Neural cell (in vitro differentiated cells): ENCODE measurements around the gene RALGDS. TPM values are rescaled to one million over a fixed set of nuclear protein-coding genes. Genes with fewer than 3 reads are reported as not detected.
A peak's percentile ranks its signal among the peaks of the same experiment; 100 is the strongest.

ENCODE experiments used
- H2AFZ ChIP-seq: fragments of 200-600, 300-800 bp; sonication (generic), shearing (Covaris generic); 2 replicates; pipeline ENCODE4 v1.6.0; 2014; ENCODE audit warnings: low read depth, mild to moderate bottlenecking, antibody characterized with exemption, low read length, moderate library complexity
- H3F3A ChIP-seq: fragments of 200-600 bp; shearing (Covaris generic); 2 replicates; pipeline ENCODE4 v1.6.1; 2016; ENCODE audit warnings: mild to moderate bottlenecking, moderate library complexity, mixed read lengths, antibody characterized with exemption, low read length; ENCODE audit not compliant: insufficient read depth, poor library complexity, severe bottlenecking
- H3K27ac ChIP-seq: fragments of 200-600, 300-800 bp; sonication (generic), shearing (Covaris generic); 2 replicates; pipeline ENCODE4 v1.5.1; 2014; ENCODE audit warnings: mild to moderate bottlenecking, low read length, moderate library complexity
- H3K27me3 ChIP-seq: fragments of 300-800, 200-600 bp; sonication (generic), shearing (Covaris generic); 2 replicates; pipeline ENCODE4 v1.6.0; 2014; ENCODE audit warnings: mild to moderate bottlenecking, low read depth, low read length, moderate library complexity; ENCODE audit not compliant: insufficient read depth
- H3K36me3 ChIP-seq: fragments of 300-800, 200-600 bp; sonication (generic), shearing (Covaris generic); 2 replicates; pipeline ENCODE4 v1.5.1; 2014; ENCODE audit warnings: mild to moderate bottlenecking, antibody characterized with exemption, low read length, moderate library complexity; ENCODE audit not compliant: insufficient read depth
- H3K4me2 ChIP-seq: fragments of 300-800, 200-600 bp; sonication (generic), shearing (Covaris generic); 2 replicates; pipeline ENCODE4 v1.6.0; 2014; ENCODE audit warnings: mild to moderate bottlenecking, low read length
- H3K4me3 ChIP-seq: fragments of 300-800, 200-600 bp; sonication (generic), shearing (Covaris generic); 2 replicates; pipeline ENCODE4 v1.5.1; 2014; ENCODE audit warnings: mild to moderate bottlenecking, low read length, moderate library complexity
- H3K79me2 ChIP-seq: fragments of 200-600 bp; shearing (Covaris generic); replicated peaks from 2 replicates; pipeline ENCODE4 v1.6.0; 2014; ENCODE audit warnings: mild to moderate bottlenecking, low read length, moderate library complexity; ENCODE audit not compliant: insufficient read depth
- H3K9ac ChIP-seq: fragments of 300-800, 200-600 bp; sonication (generic), shearing (Covaris generic); 2 replicates; pipeline ENCODE4 v1.6.1; 2016; ENCODE audit warnings: mild to moderate bottlenecking, low read length, mixed read lengths
- H3K9me2 ChIP-seq: fragments of 200-600 bp; shearing (Covaris generic); 2 replicates; pipeline ENCODE4 v1.6.1; 2016; ENCODE audit warnings: mild to moderate bottlenecking, low read length, mixed read lengths; ENCODE audit not compliant: insufficient read depth
- H3K9me3 ChIP-seq: fragments of 200-600, 300-800 bp; sonication (generic), shearing (Covaris generic); 2 replicates; pipeline ENCODE4 v1.6.1; 2016; ENCODE audit warnings: mild to moderate bottlenecking, mixed run types, low read length, moderate library complexity, mixed read lengths
- H4K20me1 ChIP-seq: fragments of 200-600 bp; shearing (Covaris generic); 2 replicates; pipeline ENCODE4 v1.6.1; 2016; ENCODE audit warnings: mild to moderate bottlenecking, mixed run types; ENCODE audit not compliant: insufficient read depth
- EP300 ChIP-seq: fragments of 450-650 bp; conservative IDR thresholded peaks from 2 replicates; pipeline ENCODE4 v1.6.1; 2014; ENCODE audit warnings: antibody characterized with exemption, mild to moderate bottlenecking, moderate library complexity; ENCODE audit not compliant: poor library complexity, severe bottlenecking
- EZH2 ChIP-seq: fragments of 200-600, 300-800 bp; shearing (Covaris generic), sonication (generic); IDR thresholded peaks from 2 replicates; pipeline ENCODE4 v1.6.1; 2014; ENCODE audit warnings: antibody characterized with exemption, low read length, borderline replicate concordance, mild to moderate bottlenecking; ENCODE audit not compliant: insufficient read depth, poor library complexity, severe bottlenecking
- MXI1 ChIP-seq: fragments of 450-650 bp; conservative IDR thresholded peaks from 2 replicates; pipeline ENCODE4 v1.6.1; 2014; ENCODE audit warnings: antibody characterized with exemption, mild to moderate bottlenecking; ENCODE audit not compliant: poor library complexity, severe bottlenecking
- POLR2AphosphoS5 ChIP-seq: IDR thresholded peaks from 2 replicates; pipeline ENCODE4 v1.6.1; 2012
- RAD21 ChIP-seq: fragments of 450-650 bp; conservative IDR thresholded peaks from 2 replicates; pipeline ENCODE4 v1.6.1; 2014; ENCODE audit warnings: antibody characterized with exemption, mild to moderate bottlenecking, moderate library complexity
- SMC3 ChIP-seq: fragments of 450-650 bp; conservative IDR thresholded peaks from 2 replicates; pipeline ENCODE4 v1.6.1; 2014; ENCODE audit warnings: antibody characterized with exemption, mild to moderate bottlenecking, moderate library complexity; ENCODE audit not compliant: poor library complexity
- TAF1 ChIP-seq: IDR thresholded peaks from 2 replicates; pipeline ENCODE4 v1.6.1; 2012; ENCODE audit warnings: low read depth
- polyA plus RNA-seq: library from polyadenylated mRNA; depleted of rRNA; stranded (reverse); fragments of >200 nt; gene quantifications from 2 replicates; pipeline ENCODE4 v1.2.3, GENCODE V29; 2014
- TF ChIP-seq, protein P1 (sequence below): IDR thresholded peaks from 2 replicates; pipeline ENCODE4 v1.6.1; 2012; ENCODE audit warnings: borderline replicate concordance
- TF ChIP-seq, protein P2 (sequence below): fragments of 450-650 bp; IDR thresholded peaks from 2 replicates; pipeline ENCODE4 v1.5.1; 2014; ENCODE audit warnings: antibody characterized with exemption, mild to moderate bottlenecking, moderate library complexity; ENCODE audit not compliant: poor library complexity, severe bottlenecking

Gene RALGDS
- polyA plus RNA-seq, 1 donor from 2014 or later, result 174 TPM

DNA sequence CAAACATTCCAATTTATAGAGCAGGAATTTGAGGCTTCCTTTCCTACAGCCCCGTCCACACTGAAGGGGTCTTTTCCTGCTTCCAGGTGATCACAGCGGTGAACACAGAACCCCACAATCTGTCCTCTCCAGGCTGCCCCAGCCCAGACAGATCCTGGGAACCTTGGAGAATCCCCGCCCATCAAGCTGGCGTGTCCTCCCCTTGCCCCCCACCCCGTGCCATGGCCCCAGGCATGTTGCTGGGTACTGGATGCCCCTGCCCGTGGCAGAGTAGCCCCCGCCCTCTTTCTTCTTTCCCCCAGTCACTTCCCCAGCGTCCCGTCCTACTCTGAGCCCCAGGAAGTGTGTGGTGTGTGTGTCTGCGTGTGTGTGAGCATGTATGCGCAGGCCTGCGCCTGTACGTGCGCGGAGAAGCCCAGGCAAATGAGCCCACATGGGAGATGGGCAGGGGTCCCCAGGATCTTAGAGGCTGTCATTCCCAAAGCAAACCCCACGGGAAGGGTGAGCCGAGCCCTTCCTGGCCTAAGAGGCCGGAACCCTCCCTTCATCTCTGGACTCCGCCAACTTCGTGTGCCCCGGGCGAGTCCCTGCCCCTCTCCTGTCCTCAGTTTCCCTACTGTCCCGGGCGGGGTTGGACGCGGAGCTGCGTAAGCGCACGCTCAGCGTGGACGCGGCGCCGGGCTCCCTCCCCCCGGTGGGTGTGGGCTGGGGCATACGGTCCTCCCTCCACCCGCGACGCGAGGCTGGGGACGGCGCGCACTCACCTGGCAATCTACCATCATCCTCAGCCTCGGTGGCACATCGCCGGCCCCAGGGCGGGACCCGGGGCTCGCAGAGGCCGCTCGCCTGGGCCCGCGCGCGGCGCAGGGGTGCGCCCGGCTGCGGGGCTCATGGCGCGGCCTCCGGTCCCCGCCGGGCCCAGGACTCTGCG, 27.4 kb upstream of the RALGDS start:
- Histone ChIP-seq H3K9me2 (no peaks in the 10 kb centered on the region), H4K20me1 (no peaks in the 10 kb centered on the region), H3K4me2 (peak overlapping the region; percentile 100), H3K4me3 (peak overlapping the region; percentile 88), H3K9me3 (no peaks in the 10 kb centered on the region), H3K9ac (peak overlapping the region; percentile 85), H3K27me3 (no peaks in the 10 kb centered on the region), H2AFZ (peak overlapping the region; percentile 45), H3K36me3 (no peaks in the 10 kb centered on the region), H3K79me2 (peaks cover 45% of the 10 kb centered on the region), H3F3A (no peaks in the 10 kb centered on the region), H3K27ac (peak overlapping the region; percentile 83)
- TF ChIP-seq EZH2 (no peak), MXI1 (peak; percentile 59)
- TF ChIP-seq, protein P1, sequence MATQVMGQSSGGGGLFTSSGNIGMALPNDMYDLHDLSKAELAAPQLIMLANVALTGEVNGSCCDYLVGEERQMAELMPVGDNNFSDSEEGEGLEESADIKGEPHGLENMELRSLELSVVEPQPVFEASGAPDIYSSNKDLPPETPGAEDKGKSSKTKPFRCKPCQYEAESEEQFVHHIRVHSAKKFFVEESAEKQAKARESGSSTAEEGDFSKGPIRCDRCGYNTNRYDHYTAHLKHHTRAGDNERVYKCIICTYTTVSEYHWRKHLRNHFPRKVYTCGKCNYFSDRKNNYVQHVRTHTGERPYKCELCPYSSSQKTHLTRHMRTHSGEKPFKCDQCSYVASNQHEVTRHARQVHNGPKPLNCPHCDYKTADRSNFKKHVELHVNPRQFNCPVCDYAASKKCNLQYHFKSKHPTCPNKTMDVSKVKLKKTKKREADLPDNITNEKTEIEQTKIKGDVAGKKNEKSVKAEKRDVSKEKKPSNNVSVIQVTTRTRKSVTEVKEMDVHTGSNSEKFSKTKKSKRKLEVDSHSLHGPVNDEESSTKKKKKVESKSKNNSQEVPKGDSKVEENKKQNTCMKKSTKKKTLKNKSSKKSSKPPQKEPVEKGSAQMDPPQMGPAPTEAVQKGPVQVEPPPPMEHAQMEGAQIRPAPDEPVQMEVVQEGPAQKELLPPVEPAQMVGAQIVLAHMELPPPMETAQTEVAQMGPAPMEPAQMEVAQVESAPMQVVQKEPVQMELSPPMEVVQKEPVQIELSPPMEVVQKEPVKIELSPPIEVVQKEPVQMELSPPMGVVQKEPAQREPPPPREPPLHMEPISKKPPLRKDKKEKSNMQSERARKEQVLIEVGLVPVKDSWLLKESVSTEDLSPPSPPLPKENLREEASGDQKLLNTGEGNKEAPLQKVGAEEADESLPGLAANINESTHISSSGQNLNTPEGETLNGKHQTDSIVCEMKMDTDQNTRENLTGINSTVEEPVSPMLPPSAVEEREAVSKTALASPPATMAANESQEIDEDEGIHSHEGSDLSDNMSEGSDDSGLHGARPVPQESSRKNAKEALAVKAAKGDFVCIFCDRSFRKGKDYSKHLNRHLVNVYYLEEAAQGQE, result peak; percentile 7
- TF ChIP-seq, protein P2, sequence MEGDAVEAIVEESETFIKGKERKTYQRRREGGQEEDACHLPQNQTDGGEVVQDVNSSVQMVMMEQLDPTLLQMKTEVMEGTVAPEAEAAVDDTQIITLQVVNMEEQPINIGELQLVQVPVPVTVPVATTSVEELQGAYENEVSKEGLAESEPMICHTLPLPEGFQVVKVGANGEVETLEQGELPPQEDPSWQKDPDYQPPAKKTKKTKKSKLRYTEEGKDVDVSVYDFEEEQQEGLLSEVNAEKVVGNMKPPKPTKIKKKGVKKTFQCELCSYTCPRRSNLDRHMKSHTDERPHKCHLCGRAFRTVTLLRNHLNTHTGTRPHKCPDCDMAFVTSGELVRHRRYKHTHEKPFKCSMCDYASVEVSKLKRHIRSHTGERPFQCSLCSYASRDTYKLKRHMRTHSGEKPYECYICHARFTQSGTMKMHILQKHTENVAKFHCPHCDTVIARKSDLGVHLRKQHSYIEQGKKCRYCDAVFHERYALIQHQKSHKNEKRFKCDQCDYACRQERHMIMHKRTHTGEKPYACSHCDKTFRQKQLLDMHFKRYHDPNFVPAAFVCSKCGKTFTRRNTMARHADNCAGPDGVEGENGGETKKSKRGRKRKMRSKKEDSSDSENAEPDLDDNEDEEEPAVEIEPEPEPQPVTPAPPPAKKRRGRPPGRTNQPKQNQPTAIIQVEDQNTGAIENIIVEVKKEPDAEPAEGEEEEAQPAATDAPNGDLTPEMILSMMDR, result no peak

DNA sequence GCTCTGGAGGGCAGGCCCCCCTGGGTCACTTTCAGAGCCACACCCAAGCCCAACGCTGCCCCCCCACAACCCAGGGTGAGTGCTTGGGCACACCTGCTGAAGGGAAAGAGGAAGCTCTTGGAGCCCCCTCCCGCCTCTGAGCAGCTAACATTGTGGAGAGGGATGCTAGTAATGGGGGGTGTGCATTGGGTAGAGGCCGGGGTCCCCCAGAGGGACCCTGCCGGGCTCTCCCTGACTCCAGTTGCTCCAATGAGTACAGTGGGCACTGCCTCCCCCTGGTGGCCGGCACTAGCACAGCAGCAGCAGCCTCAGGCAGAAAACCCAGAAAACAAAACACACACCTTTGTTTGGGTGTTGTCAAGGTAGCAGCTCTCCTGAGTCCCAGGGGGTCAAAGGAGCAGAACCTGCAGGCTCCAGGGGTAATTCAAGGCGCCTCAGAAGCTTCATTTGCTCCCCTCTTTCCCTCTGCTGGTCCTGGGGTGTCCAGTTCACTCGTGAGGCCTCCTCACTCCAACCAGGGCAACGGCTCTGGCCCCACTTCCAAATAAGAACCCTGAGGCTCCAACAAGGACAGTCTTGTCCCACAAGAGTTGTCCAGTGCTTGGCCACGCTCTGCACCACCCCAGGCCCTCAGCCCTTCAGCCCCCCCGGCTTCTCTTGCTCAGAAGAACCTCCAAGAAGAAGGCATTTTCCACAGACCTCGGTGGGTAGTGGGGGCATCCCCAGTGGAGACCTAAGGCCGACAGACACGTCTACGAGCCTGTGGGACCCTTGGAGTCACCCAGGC, 26.6 kb upstream of the RALGDS start:
- Histone ChIP-seq H3K36me3 (no peaks in the 10 kb centered on the region), H3K27me3 (no peaks in the 10 kb centered on the region), H3K27ac (peak overlapping the region; percentile 83), H3F3A (no peaks in the 10 kb centered on the region), H2AFZ (peak overlapping the region; percentile 27), H3K9me3 (no peaks in the 10 kb centered on the region), H4K20me1 (no peaks in the 10 kb centered on the region), H3K9ac (peak overlapping the region; percentile 85), H3K4me2 (peak overlapping the region; percentile 100), H3K79me2 (peaks cover 53% of the 10 kb centered on the region), H3K4me3 (peak overlapping the region; percentile 88), H3K9me2 (no peaks in the 10 kb centered on the region)
- TF ChIP-seq EP300 (peak; percentile 14), TAF1 (no peak), EZH2 (no peak), RAD21 (peak; percentile 74), POLR2AphosphoS5 (no peak), SMC3 (peak; percentile 72), MXI1 (peak; percentile 26)
- TF ChIP-seq, protein P1, result peak; percentile 20
- TF ChIP-seq, protein P2, result peak; percentile 96
